GM23248 (cell line): Measurements from ENCODE around the gene MYO16. TPM values are rescaled to one million over a fixed set of nuclear protein-coding genes. Genes with fewer than 3 reads are reported as not detected.

Experiments used
- DNase-seq: peaks from one replicate; pipeline ENCODE4 v3.0.0-alpha.2; 2015
- H2AFZ ChIP-seq: fragments of 200-600 bp; sonication (generic); 2 replicates; pipeline ENCODE4 v1.6.1; 2016; ENCODE audit warnings: antibody characterized with exemption
- H3F3A ChIP-seq: fragments of 200-600 bp; sonication (generic); 2 replicates; pipeline ENCODE4 v1.6.1; 2016; ENCODE audit warnings: mild to moderate bottlenecking, antibody characterized with exemption, mixed run types; ENCODE audit not compliant: insufficient read depth
- H3K27ac ChIP-seq: fragments of 200-600 bp; sonication (generic); 2 replicates; pipeline ENCODE4 v1.5.1; 2016; ENCODE audit warnings: mild to moderate bottlenecking
- H3K27me3 ChIP-seq: fragments of 200-600 bp; sonication (generic); replicated peaks from 2 replicates; pipeline ENCODE4 v1.6.1; 2016; ENCODE audit warnings: mild to moderate bottlenecking; ENCODE audit not compliant: insufficient read depth
- H3K36me3 ChIP-seq: fragments of 200-600 bp; sonication (generic); 2 replicates; pipeline ENCODE4 v1.6.1; 2016; ENCODE audit warnings: low read depth, mild to moderate bottlenecking
- H3K4me1 ChIP-seq: fragments of 200-600 bp; sonication (generic); 2 replicates; pipeline ENCODE4 v1.6.1; 2016; ENCODE audit warnings: mild to moderate bottlenecking; ENCODE audit not compliant: insufficient read depth
- H3K4me2 ChIP-seq: fragments of 200-600 bp; sonication (generic); one replicate; pipeline ENCODE4 v1.6.1; 2016; ENCODE audit warnings: mild to moderate bottlenecking; ENCODE audit not compliant: unreplicated experiment
- H3K4me3 ChIP-seq: fragments of 200-600 bp; sonication (generic); 2 replicates; pipeline ENCODE4 v1.5.1; 2016; ENCODE audit warnings: mild to moderate bottlenecking
- H3K79me2 ChIP-seq: fragments of 200-600 bp; sonication (generic); 2 replicates; pipeline ENCODE4 v1.6.1; 2016; ENCODE audit warnings: mild to moderate bottlenecking; ENCODE audit not compliant: insufficient read depth
- H3K9ac ChIP-seq: fragments of 200-600 bp; sonication (generic); 2 replicates; pipeline ENCODE4 v1.6.1; 2016; ENCODE audit warnings: mild to moderate bottlenecking
- H3K9me2 ChIP-seq: fragments of 200-600 bp; sonication (generic); 2 replicates; pipeline ENCODE4 v1.6.1; 2016; ENCODE audit warnings: mixed run types, mild to moderate bottlenecking, moderate library complexity; ENCODE audit not compliant: insufficient read depth
- H3K9me3 ChIP-seq: fragments of 200-600 bp; sonication (generic); one replicate; pipeline ENCODE4 v1.6.1; 2017; ENCODE audit warnings: low read depth
- H4K20me1 ChIP-seq: fragments of 200-600 bp; sonication (generic); 2 replicates; pipeline ENCODE4 v1.6.0; 2016; ENCODE audit not compliant: insufficient read depth
- EZH2 ChIP-seq: fragments of 200-600 bp; sonication (generic); IDR thresholded peaks from 2 replicates; pipeline ENCODE4 v1.6.1; 2018; ENCODE audit warnings: antibody characterized with exemption, mild to moderate bottlenecking; ENCODE audit not compliant: insufficient read depth, poor library complexity, severe bottlenecking
- EZH2phosphoT487 ChIP-seq: fragments of 200-600 bp; sonication (generic); IDR thresholded peaks from 2 replicates; pipeline ENCODE4 v1.6.1; 2018; ENCODE audit warnings: antibody characterized with exemption, moderate library complexity, mild to moderate bottlenecking, low read depth; ENCODE audit not compliant: insufficient read depth
- WGBS, 2 experiments: methylation state at CpG; one replicate each; pipeline ENCODE4 v1.1.6; 2015 to 2017; ENCODE audit warnings: low lambda C conversion rate in 2 of 2, low coverage in 1 of 2; ENCODE audit errors: missing lambda C conversion rate in 2 of 2; 5-methylcytosine and 5-hydroxymethylcytosine counted together
- in situ Hi-C: fragments of 300-500 bp; cut with MboI; formaldehyde crosslinking; loops from 2 replicates; pipeline ENCODE4 v1.15.0; 2020
- polyA plus RNA-seq: library from polyadenylated mRNA; unstranded; fragments of >200 nt; fragmentation: Nextera tagmentation; extraction: Ambion mirVana; gene quantifications from 2 replicates; pipeline ENCODE4 v1.2.1, GENCODE V29; 2016
- total RNA-seq: library from RNA; depleted of rRNA; stranded (reverse); fragments of >200 nt; shearing (Covaris generic); gene quantifications from 2 replicates; pipeline ENCODE4 v1.2.3, GENCODE V29; 2014

The MYO16 gene
- total and polyA plus RNA-seq, 2 experiments from 2014 or later: not detected

- Histone ChIP-seq H3K9ac (no peak overlapping the region), H3K9me2 (no peaks in the 10 kb centered on the region), H3K4me1 (no peaks in the 10 kb centered on the region), H3K4me2 (no peak overlapping the region), H4K20me1 (no peaks in the 10 kb centered on the region), H3F3A (no peaks in the 10 kb centered on the region), H3K27me3 (peaks cover 41% of the 10 kb centered on the region), H3K9me3 (no peaks in the 10 kb centered on the region), H3K79me2 (no peaks in the 10 kb centered on the region), H3K36me3 (no peaks in the 10 kb centered on the region), H2AFZ (no peak overlapping the region), H3K4me3 (no peak overlapping the region), H3K27ac (no peak overlapping the region)
- DNase-seq: no peak
- TF ChIP-seq EZH2phosphoT487: no peak
- TF ChIP-seq EZH2: no peak
- 38 to 43% methylated on average over 2 of the region's 2 CpGs for WGBS, 2 experiments
- in situ Hi-C loops: no loop called here
These were observed 507.5 kb downstream of the MYO16 start for GRCh38 chr13:109136873-109137272.

GRCh38 chr13:109139346-109139745, 509.9 kb downstream of the MYO16 start:
- no peaks in the 10 kb centered on the region for H3K9me3 ChIP-seq
- peaks cover 34% of the 10 kb centered on the region for H3K27me3 ChIP-seq
- no peaks in the 10 kb centered on the region for H3K79me2 ChIP-seq
- TF ChIP-seq EZH2phosphoT487 (no peak), EZH2 (no peak)
- no peak overlapping the region for H3K27ac ChIP-seq
- 81 to 91% methylated on average over 9 of the region's 9 CpGs for WGBS, 2 experiments
- no peaks in the 10 kb centered on the region for H3K36me3 ChIP-seq
- no peaks in the 10 kb centered on the region for H4K20me1 ChIP-seq
- no peaks in the 10 kb centered on the region for H3F3A ChIP-seq
- H3K4me2 ChIP-seq: no peak overlapping the region
- no peak for DNase-seq
- H2AFZ ChIP-seq: no peak overlapping the region
- in situ Hi-C loops: no loop called here
- H3K9ac ChIP-seq: no peak overlapping the region
- H3K9me2 ChIP-seq: no peaks in the 10 kb centered on the region
- H3K4me1 ChIP-seq: no peaks in the 10 kb centered on the region
- no peak overlapping the region for H3K4me3 ChIP-seq

GRCh38 chr13:109140054-109140453, 510.6 kb downstream of the MYO16 start:
- WGBS, 2 experiments: 48 to 52% methylated on average over 5 to 33 of the region's 33 CpGs
- in situ Hi-C loops: loop anchor here (10.0 kb wide), 2 partner anchors 635 to 975 kb away; no protein-coding TSS in a partner anchor
- H3F3A ChIP-seq: no peaks in the 10 kb centered on the region

GRCh38 chr13:109140479-109141349, 511.3 kb downstream of the MYO16 start:
- H3K79me2 ChIP-seq: no peaks in the 10 kb centered on the region
- no peaks in the 10 kb centered on the region for H3K36me3 ChIP-seq
- H2AFZ ChIP-seq: peak overlapping the region; percentile 37
- no peak overlapping the region for H3K9ac ChIP-seq
- H3K4me3 ChIP-seq: no peak overlapping the region
- H3K9me3 ChIP-seq: no peaks in the 10 kb centered on the region
- peaks cover 28% of the 10 kb centered on the region for H3K27me3 ChIP-seq
- no peaks in the 10 kb centered on the region for H3F3A ChIP-seq
- WGBS, 2 experiments: 21 to 24% methylated on average over 54 to 71 of the region's 97 CpGs
- no peak overlapping the region for H3K4me2 ChIP-seq
- H3K4me1 ChIP-seq: peaks cover 1% of the 10 kb centered on the region; the same call in 1 of the 2 replicates
- in situ Hi-C loops: loop anchor here (10.0 kb wide), 2 partner anchors 634 to 974 kb away; no protein-coding TSS in a partner anchor
- no peaks in the 10 kb centered on the region for H3K9me2 ChIP-seq
- no peaks in the 10 kb centered on the region for H4K20me1 ChIP-seq
- TF ChIP-seq EZH2 (no peak), EZH2phosphoT487 (no peak)
- no peak overlapping the region for H3K27ac ChIP-seq
- DNase-seq: no peak

More at GRCh38 chr13:109140054-109140453, 510.6 kb downstream of the MYO16 start:
- Histone ChIP-seq H3K9me3 (no peaks in the 10 kb centered on the region), H3K27me3 (peaks cover 28% of the 10 kb centered on the region), H3K4me2 (no peak overlapping the region), H4K20me1 (no peaks in the 10 kb centered on the region), H3K9me2 (no peaks in the 10 kb centered on the region), H3K4me1 (no peaks in the 10 kb centered on the region), H2AFZ (peak overlapping the region; percentile 37), H3K9ac (no peak overlapping the region), H3K79me2 (no peaks in the 10 kb centered on the region), H3K4me3 (no peak overlapping the region), H3K36me3 (no peaks in the 10 kb centered on the region), H3K27ac (no peak overlapping the region)
- DNase-seq: no peak
- no peak for TF ChIP-seq EZH2phosphoT487
- TF ChIP-seq EZH2: no peak
